ENCODE results near the gene ARL6IP4. TPM values are rescaled to one million over a fixed set of nuclear protein-coding genes. Genes with fewer than 3 reads are reported as not detected.

Gene ARL6IP4
- 166 and 171 TPM in 2 replicates for total RNA-seq
- long read RNA-seq, transcript ARL6IP4-210 (6 exons, 1,491 nt) = minor isoform, 11 of 58 reads
- long read RNA-seq, transcript ARL6IP4-220 (6 exons, 1,591 nt) = major isoform, 14 of 58 reads
- long read RNA-seq, transcript ARL6IP4-201 (6 exons, 1,644 nt) = minor isoform, 9 of 58 reads
- long read RNA-seq, partial matches to known transcripts = 3 of 58 reads
- long read RNA-seq, other reads (novel, unspliced or antisense) = 16 of 58 reads

DNA sequence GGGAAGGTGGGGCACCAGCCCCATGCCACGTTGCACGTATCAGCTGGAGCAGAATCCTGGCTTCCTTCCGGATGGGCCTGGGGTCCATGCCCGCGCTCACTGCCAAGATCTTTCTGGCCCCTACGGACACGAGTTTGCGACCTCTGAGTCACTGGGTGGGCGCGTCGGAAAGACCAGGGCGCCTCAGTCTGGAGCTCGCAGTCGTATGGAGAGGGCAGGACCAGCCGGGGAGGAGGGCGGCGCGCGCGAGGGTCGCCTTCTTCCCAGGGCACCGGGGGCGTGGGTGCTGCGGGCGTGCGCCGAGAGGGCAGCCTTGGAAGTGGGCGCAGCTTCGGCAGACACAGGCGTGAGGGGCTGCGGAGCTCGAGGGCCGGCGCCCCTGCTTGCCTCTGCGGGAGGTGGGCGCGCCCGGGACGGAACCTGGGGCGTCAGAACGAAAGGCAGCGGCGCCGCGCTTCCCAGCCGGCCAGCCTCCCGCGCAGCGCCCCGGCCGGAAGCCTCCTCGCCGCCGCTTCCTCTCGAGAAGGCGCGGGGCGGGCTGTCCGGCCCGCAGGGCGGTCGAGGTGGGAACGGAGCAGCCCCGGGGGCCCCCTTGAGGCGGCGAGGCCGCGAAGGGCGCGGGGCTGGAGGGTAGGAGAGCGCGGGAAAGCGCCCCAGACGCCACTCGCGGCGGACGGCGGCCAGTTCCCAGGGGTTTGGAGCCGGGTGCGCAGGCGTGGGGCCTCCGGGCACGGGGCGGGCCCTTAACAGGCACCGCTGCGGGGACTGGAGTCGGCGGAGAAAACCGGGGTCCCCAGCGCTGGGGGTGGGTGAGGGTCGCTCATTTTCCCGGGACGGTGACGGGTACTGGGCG is at the start of gene ARL6IP4:
ARL6IP4 (plus strand) TSS at position 499 of the 853 bp plus-strand sequence. CDS start 459 bp downstream, outside the sequence.
- H3K4me1 Mint-ChIP-seq (ENCODE audit: unreplicated experiment) = peaks cover 58% of the 10 kb centered on the region
- peak within 1 kb of the TSS; percentile 88 for H3K4me3 Mint-ChIP-seq (ENCODE audit: unreplicated experiment)
- TF ChIP-seq, protein P1, sequence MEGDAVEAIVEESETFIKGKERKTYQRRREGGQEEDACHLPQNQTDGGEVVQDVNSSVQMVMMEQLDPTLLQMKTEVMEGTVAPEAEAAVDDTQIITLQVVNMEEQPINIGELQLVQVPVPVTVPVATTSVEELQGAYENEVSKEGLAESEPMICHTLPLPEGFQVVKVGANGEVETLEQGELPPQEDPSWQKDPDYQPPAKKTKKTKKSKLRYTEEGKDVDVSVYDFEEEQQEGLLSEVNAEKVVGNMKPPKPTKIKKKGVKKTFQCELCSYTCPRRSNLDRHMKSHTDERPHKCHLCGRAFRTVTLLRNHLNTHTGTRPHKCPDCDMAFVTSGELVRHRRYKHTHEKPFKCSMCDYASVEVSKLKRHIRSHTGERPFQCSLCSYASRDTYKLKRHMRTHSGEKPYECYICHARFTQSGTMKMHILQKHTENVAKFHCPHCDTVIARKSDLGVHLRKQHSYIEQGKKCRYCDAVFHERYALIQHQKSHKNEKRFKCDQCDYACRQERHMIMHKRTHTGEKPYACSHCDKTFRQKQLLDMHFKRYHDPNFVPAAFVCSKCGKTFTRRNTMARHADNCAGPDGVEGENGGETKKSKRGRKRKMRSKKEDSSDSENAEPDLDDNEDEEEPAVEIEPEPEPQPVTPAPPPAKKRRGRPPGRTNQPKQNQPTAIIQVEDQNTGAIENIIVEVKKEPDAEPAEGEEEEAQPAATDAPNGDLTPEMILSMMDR (IDR thresholded peaks at IDR 0.05) = no peak
- H3K9me3 Mint-ChIP-seq (ENCODE audit: unreplicated experiment) = no peaks in the 10 kb centered on the region
- no peaks in the 10 kb centered on the region for H3K27me3 Mint-ChIP-seq (ENCODE audit: unreplicated experiment)
- H3K27ac Mint-ChIP-seq (ENCODE audit: unreplicated experiment) = peak within 1 kb of the TSS; percentile 89
- H3K36me3 Mint-ChIP-seq (ENCODE audit: unreplicated experiment) = peaks cover 3% of the 10 kb centered on the region
- DNase-seq (ENCODE audit: extremely low spot score, unreplicated experiment) = no peak

DNA sequence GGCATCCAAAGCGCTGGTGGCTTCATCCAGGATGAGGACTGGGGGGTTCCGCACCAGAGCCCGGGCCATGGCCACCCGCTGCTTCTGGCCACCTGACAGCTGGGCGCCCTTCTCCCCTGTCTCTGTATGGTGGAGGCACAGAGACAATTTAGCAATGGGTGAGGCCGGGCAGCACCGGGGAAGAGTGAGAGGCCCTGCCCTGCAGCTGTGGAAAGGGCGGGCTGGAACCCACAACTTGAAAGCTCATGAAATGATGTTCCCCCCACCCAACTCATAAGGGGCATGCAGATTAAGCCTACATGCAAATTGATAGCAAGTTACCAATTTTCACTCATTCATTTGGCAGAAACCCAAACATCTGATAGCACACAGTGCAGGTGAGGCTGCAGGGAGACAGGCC is 48.3 kb upstream of the ARL6IP4 start:
- DNase-seq (ENCODE audit: extremely low spot score, unreplicated experiment) = no peak
- Mint-ChIP-seq H3K4me3 (ENCODE audit: unreplicated experiment) (no peak overlapping the region), H3K27me3 (ENCODE audit: unreplicated experiment) (no peaks in the 10 kb centered on the region), H3K9me3 (ENCODE audit: unreplicated experiment) (no peaks in the 10 kb centered on the region), H3K4me1 (ENCODE audit: unreplicated experiment) (peaks cover 5% of the 10 kb centered on the region), H3K36me3 (ENCODE audit: unreplicated experiment) (peaks cover 2% of the 10 kb centered on the region), H3K27ac (ENCODE audit: unreplicated experiment) (no peak overlapping the region)
- TF ChIP-seq, protein P1 (IDR thresholded peaks at IDR 0.05) = no peak

DNA sequence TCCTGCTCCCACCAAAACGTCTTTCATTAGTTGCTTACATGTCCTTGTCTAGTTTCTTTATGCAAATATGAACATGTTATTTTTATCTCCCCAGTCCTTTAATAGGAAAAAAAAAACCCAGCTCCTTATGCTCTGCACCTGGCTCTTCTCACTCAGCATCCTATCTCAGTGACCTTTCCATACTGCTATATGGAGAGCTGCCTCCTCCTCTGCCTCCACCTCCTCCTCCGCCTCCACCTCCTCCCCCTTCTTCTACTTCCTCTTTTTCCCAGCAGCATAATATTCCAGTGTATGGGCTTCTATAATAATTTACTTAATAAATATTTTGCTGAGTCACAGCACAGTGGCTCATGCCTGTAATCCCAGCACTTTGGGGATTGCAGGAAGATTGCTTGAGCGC is 45.8 kb upstream of the ARL6IP4 start:
- Mint-ChIP-seq H3K36me3 (ENCODE audit: unreplicated experiment) (peaks cover 5% of the 10 kb centered on the region), H3K4me1 (ENCODE audit: unreplicated experiment) (peaks cover 5% of the 10 kb centered on the region), H3K9me3 (ENCODE audit: unreplicated experiment) (no peaks in the 10 kb centered on the region), H3K27ac (ENCODE audit: unreplicated experiment) (no peak overlapping the region), H3K4me3 (ENCODE audit: unreplicated experiment) (no peak overlapping the region), H3K27me3 (ENCODE audit: unreplicated experiment) (no peaks in the 10 kb centered on the region)
- TF ChIP-seq, protein P1 (IDR thresholded peaks at IDR 0.05) = no peak
- DNase-seq (ENCODE audit: extremely low spot score, unreplicated experiment) = no peak

DNA sequence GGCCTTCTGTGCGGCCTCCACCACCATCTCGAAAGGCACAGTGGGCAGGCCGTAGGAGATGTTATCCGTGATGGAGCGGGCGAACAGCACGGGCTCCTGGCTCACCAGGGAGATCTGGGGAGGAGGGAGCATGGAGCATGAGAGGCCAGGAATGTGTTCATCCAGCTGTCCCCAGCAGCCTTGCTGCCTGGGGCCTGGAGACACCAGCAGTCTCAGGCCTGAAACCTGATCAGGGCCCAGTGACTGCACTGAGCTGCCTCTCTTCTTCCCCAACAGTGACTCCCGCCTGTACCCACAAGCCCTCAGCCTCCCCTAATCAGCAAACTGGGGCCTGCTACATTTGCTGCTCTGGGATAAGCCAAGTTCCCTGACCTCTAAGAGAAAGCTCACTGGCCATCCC is 45.2 kb upstream of the ARL6IP4 start:
- Mint-ChIP-seq H3K36me3 (ENCODE audit: unreplicated experiment) (peaks cover 5% of the 10 kb centered on the region), H3K4me1 (ENCODE audit: unreplicated experiment) (peaks cover 5% of the 10 kb centered on the region), H3K9me3 (ENCODE audit: unreplicated experiment) (no peaks in the 10 kb centered on the region), H3K4me3 (ENCODE audit: unreplicated experiment) (no peak overlapping the region), H3K27ac (ENCODE audit: unreplicated experiment) (peak overlapping the region; percentile 7), H3K27me3 (ENCODE audit: unreplicated experiment) (no peaks in the 10 kb centered on the region)
- no peak for DNase-seq (ENCODE audit: extremely low spot score, unreplicated experiment)
- TF ChIP-seq, protein P1 (IDR thresholded peaks at IDR 0.05) = no peak

DNA sequence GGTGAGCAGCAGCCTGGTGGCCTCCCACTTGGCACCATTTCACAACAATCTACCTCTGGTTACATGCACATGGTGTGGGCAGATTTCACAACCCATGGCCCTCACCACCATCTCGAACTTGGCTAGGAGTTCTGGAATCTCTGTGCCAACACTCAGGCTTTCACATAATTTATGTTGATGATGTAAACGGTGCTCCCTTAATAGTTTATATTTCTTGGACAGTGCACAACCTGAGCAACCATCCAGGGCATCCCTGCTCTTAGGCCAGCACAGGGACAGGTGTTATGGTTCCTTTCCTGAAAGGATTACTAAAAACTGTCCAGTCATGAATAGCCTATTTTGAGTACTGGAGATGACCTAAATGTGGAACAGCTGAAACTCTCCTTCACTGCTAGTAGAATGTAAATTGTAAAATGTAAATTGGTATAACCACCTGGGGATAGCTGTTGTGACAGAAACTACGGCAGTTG is 42.8 kb upstream of the ARL6IP4 start:
- no peak overlapping the region for H3K27ac Mint-ChIP-seq (ENCODE audit: unreplicated experiment)
- no peaks in the 10 kb centered on the region for H3K27me3 Mint-ChIP-seq (ENCODE audit: unreplicated experiment)

More for the DNA sequence above, 42.8 kb upstream of the ARL6IP4 start:
- no peak for DNase-seq (ENCODE audit: extremely low spot score, unreplicated experiment)
- Mint-ChIP-seq H3K36me3 (ENCODE audit: unreplicated experiment) (peaks cover 3% of the 10 kb centered on the region), H3K4me3 (ENCODE audit: unreplicated experiment) (no peak overlapping the region), H3K4me1 (ENCODE audit: unreplicated experiment) (peaks cover 15% of the 10 kb centered on the region), H3K9me3 (ENCODE audit: unreplicated experiment) (no peaks in the 10 kb centered on the region)
- TF ChIP-seq, protein P1 (IDR thresholded peaks at IDR 0.05) = no peak
